ENCODE results near the gene SLC1A2.

Gene SLC1A2

GRCh38 chr11:35372565-35373283 is 46.6 kb downstream of the SLC1A2 start:
- no peak overlapping the region for H3K4me3 ChIP-seq (ENCODE audit: low read depth, low read length)
- no peak for TF ChIP-seq CTCF (IDR thresholded peaks at IDR 0.05; ENCODE audit: borderline replicate concordance, insufficient read depth, low read depth, low read length)

- no peak for TF ChIP-seq CTCF (IDR thresholded peaks at IDR 0.05; ENCODE audit: borderline replicate concordance, insufficient read depth, low read depth, low read length)
- no peak overlapping the region for H3K4me3 ChIP-seq (ENCODE audit: low read depth, low read length)
These were observed 51.9 kb downstream of the SLC1A2 start for GRCh38 chr11:35367491-35367890.

GRCh38 chr11:35366798-35367197 is 52.6 kb downstream of the SLC1A2 start:
- TF ChIP-seq CTCF (IDR thresholded peaks at IDR 0.05; ENCODE audit: borderline replicate concordance, insufficient read depth, low read depth, low read length), result no peak
- H3K4me3 ChIP-seq (ENCODE audit: low read depth, low read length), result no peak overlapping the region

- H3K4me3 ChIP-seq (ENCODE audit: low read depth, low read length), result no peak overlapping the region
- TF ChIP-seq CTCF (IDR thresholded peaks at IDR 0.05; ENCODE audit: borderline replicate concordance, insufficient read depth, low read depth, low read length), result no peak
These were observed 53.4 kb downstream of the SLC1A2 start for GRCh38 chr11:35365961-35366360.

GRCh38 chr11:35365395-35365794 is 54.0 kb downstream of the SLC1A2 start:
- no peak for TF ChIP-seq CTCF (IDR thresholded peaks at IDR 0.05; ENCODE audit: borderline replicate concordance, insufficient read depth, low read depth, low read length)
- no peak overlapping the region for H3K4me3 ChIP-seq (ENCODE audit: low read depth, low read length)

- H3K4me3 ChIP-seq (ENCODE audit: low read depth, low read length), result no peak overlapping the region
- TF ChIP-seq CTCF (IDR thresholded peaks at IDR 0.05; ENCODE audit: borderline replicate concordance, insufficient read depth, low read depth, low read length), result no peak
These were observed 55.2 kb downstream of the SLC1A2 start for GRCh38 chr11:35363854-35364780.

Measured in GM12875 (cell line).